SJSA1 (cell line): Measurements from ENCODE around the gene SLC1A7. TPM values are rescaled to one million over a fixed set of nuclear protein-coding genes. Genes with fewer than 3 reads are reported as not detected.
"Not testable (repeated sequence)": the region's sequence is repeated elsewhere in the genome, so short reads cannot be mapped to it uniquely, and the experiment has no call there.

Source experiments
- DNase-seq, 2 experiments: peaks; one replicate each; pipeline ENCODE4 v3.0.0-alpha.2; 2015 to 2020; ENCODE audit warnings: low spot score in 2 of 2, low read depth in 1 of 2
- H3K27ac ChIP-seq: fragments of 250-450 bp; sonication (Bioruptor Pico); 2 replicates; pipeline ENCODE4 v1.5.1; 2020; ENCODE audit warnings: mild to moderate bottlenecking, moderate library complexity
- H3K27me3 ChIP-seq: fragments of 250-450 bp; sonication (Bioruptor Pico); replicated peaks from 2 replicates; pipeline ENCODE4 v1.5.1; 2020; ENCODE audit warnings: mild to moderate bottlenecking, moderate library complexity
- H3K36me3 ChIP-seq: fragments of 250-450 bp; sonication (Bioruptor Pico); 2 replicates; pipeline ENCODE4 v1.5.1; 2020; ENCODE audit warnings: mild to moderate bottlenecking
- H3K4me1 ChIP-seq: fragments of 250-450 bp; sonication (Bioruptor Pico); replicated peaks from 2 replicates; pipeline ENCODE4 v1.6.1; 2021; ENCODE audit warnings: mild to moderate bottlenecking
- H3K4me3 ChIP-seq: fragments of 250-450 bp; sonication (Bioruptor Pico); 2 replicates; pipeline ENCODE4 v1.5.1; 2020; ENCODE audit warnings: mild to moderate bottlenecking
- H3K9me3 ChIP-seq: fragments of 250-450 bp; sonication (Bioruptor Pico); replicated peaks from 2 replicates; pipeline ENCODE4 v1.5.1; 2020; ENCODE audit warnings: mild to moderate bottlenecking
- total RNA-seq: library from RNA; depleted of rRNA; stranded (reverse); fragments of >200 nt; shearing (Covaris generic); gene quantifications from 2 replicates; pipeline ENCODE4 v1.2.3, GENCODE V29; 2014; rRNA removed

Gene SLC1A7
- 4.5 and 12.1 TPM in 2 replicates for total RNA-seq

DNA sequence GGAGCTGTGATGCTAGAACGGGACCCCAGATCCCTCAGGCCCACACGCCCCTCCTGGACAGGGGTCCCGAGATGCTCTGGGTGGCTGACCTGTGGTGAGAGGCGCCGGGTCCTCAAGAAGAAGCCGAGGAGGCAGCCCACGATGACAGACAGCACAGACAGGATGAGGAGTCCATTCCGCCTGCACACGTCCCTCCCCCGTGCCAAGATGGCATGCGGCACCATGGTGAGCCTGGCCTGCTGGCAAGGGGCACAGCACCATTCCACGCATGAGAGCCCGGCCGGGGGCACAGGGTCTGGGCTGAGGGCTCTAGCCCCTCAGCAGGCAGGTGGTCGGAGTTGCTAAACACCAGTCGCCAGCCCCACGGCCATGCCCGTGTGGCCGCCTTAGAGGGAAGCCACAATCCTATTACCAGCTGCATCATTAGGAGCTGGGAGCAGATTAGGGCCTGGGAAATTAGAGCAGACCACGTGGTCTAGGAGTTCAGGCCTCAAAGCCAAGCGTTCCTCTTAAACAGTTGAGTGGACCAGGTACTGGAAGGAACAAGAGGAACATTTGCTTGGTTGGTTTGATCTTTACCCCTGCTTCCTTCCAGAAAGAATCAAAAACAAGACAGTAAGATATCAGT is at the start of gene SLC1A7:
SLC1A7 (minus strand) TSS at position 413 of the 628 bp plus-strand sequence; CDS start at position 224, 189 bp downstream.
- no peaks in the 10 kb centered on the region for H3K36me3 ChIP-seq
- no peaks in the 10 kb centered on the region for H3K27me3 ChIP-seq
- no peak for DNase-seq
- H3K4me3 ChIP-seq: no peak within 1 kb of the TSS
- peaks cover 7% of the 10 kb centered on the region for H3K9me3 ChIP-seq
- H3K4me1 ChIP-seq: peaks cover 46% of the 10 kb centered on the region
- H3K27ac ChIP-seq: no peak within 1 kb of the TSS

DNA sequence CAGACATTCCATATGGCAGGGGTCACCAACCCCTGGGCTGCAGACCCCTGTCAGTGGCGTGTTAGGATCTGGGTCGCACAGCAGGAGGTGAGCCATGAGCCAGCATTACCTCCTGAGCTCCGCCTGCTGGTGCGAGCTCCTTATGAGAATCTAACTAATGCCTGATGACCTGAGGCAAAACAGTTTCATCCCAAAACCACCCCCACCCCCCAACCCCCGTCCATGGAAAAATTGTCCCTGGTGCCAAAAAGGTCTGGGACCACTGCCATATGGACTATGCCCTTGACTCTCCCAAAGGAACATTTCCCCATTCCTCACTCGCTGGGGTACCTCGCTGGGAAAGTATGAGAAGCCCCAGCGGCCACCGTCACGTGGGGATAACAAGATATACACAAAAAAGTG is 47.8 kb upstream of the SLC1A7 start:
- Histone ChIP-seq H3K27ac (no peak overlapping the region), H3K36me3 (no peaks in the 10 kb centered on the region), H3K4me3 (no peak overlapping the region), H3K4me1 (peaks cover 13% of the 10 kb centered on the region), H3K27me3 (no peaks in the 10 kb centered on the region), H3K9me3 (no peaks in the 10 kb centered on the region)
- no peak for DNase-seq

DNA sequence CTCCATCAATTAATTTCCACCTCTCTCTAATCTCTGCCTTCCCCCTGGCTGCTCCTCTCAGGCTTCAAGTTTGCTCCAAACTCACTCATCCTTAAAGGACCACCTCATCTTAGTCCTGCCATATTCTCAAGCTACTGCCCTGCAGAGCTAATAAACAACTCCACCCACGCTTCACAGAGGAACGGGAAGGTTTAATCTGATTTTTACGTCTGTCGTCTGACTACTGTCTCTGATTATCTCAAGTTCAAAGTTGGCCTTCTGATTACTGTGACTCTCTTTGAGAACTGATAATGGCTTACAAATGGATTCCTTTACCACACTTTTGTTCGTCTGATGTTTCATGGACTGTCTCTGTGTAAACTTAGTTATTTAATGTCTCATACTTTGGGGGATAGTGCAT is 46.6 kb upstream of the SLC1A7 start:
- H3K4me1 ChIP-seq: peaks cover 14% of the 10 kb centered on the region
- no peak overlapping the region for H3K27ac ChIP-seq
- no peak for DNase-seq
- no peaks in the 10 kb centered on the region for H3K9me3 ChIP-seq
- no peaks in the 10 kb centered on the region for H3K36me3 ChIP-seq
- no peaks in the 10 kb centered on the region for H3K27me3 ChIP-seq
- no peak overlapping the region for H3K4me3 ChIP-seq

DNA sequence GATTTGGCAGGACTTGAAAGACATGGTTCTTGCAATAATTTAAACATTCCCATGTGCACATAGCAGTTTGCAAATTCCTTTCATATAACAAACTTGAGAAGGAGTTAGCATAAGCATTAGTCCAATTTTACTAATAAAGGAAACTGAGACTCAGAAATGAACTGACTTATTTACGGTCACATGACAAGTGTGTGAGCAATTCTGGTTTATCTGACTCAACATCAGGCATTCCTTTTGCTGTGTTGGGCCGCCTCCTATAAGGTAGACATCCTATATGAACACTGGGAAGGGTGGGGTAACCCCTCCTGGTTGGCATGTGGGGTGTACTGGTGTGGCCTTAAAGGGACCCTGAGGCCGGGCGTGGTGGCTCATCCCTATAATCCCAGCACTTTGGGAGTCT is 45.7 kb upstream of the SLC1A7 start:
- Histone ChIP-seq H3K9me3 (no peaks in the 10 kb centered on the region), H3K27me3 (no peaks in the 10 kb centered on the region), H3K27ac (no peak overlapping the region), H3K36me3 (no peaks in the 10 kb centered on the region), H3K4me1 (peaks cover 14% of the 10 kb centered on the region), H3K4me3 (no peak overlapping the region)
- DNase-seq: no peak

DNA sequence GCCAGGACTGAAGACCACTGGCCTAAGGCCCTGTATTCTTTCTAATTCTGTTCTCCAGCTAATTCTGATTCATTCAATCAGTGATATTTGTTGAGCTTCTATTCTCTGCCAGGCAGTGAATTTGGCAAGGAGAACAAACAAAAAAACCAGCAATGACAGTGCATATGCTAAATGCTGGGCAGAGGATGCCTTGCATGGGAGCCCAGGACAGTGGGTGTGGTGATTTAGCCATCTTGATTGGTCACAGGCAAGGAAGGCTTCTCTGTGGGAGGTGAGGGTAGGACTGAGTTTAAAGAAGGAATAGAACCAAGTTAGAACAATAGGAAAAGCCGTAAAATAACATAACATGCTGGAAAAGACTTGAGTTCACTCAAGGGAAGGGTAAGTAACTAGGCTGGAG is 45.0 kb upstream of the SLC1A7 start:
- Histone ChIP-seq H3K27me3 (no peaks in the 10 kb centered on the region), H3K4me3 (no peak overlapping the region), H3K4me1 (peaks cover 15% of the 10 kb centered on the region), H3K9me3 (no peaks in the 10 kb centered on the region), H3K36me3 (no peaks in the 10 kb centered on the region), H3K27ac (no peak overlapping the region)
- DNase-seq: no peak

DNA sequence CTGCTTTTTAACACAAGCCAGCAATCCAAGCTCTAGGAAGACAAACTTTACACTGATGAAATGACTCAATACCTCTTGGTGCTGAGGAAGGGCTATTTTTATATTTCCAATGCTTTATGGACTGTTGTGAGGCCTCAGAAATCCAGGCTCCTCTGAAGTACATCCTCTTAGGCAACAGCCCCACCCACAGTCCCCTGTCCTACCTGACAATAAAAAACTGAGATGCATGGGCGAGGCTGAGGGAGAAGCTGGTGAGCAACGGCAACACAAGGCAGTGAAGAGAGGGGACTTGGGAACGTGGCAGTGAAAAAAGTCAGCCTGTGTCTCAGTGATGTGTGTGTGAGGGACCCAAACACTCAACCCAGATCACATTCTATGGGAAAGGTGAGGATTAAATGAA is 44.1 kb upstream of the SLC1A7 start:
- Histone ChIP-seq H3K27me3 (no peaks in the 10 kb centered on the region), H3K36me3 (no peaks in the 10 kb centered on the region), H3K9me3 (no peaks in the 10 kb centered on the region), H3K4me3 (no peak overlapping the region), H3K27ac (no peak overlapping the region), H3K4me1 (peaks cover 23% of the 10 kb centered on the region)
- DNase-seq: no peak

DNA sequence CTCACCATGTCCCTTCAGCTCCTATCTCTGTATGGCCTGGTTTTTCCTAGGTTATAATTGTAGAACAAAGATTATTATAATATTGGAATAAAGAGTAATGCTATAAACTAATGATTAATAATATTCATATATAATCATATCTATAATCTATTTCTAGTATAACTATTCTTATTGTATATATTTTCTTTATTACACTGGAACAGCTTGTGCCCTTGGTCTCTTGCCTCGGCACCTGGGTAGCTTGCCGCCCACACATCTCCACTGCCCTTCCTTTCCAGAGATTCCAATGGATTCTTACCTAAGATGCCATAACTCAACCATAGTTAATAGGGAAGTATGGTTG is 43.5 kb upstream of the SLC1A7 start:
- not testable (repeated sequence) for DNase-seq, H3K27me3 ChIP-seq, H3K27ac ChIP-seq, H3K36me3 ChIP-seq, H3K9me3 ChIP-seq, H3K4me3 ChIP-seq
- peaks cover 23% of the 10 kb centered on the region for H3K4me1 ChIP-seq

DNA sequence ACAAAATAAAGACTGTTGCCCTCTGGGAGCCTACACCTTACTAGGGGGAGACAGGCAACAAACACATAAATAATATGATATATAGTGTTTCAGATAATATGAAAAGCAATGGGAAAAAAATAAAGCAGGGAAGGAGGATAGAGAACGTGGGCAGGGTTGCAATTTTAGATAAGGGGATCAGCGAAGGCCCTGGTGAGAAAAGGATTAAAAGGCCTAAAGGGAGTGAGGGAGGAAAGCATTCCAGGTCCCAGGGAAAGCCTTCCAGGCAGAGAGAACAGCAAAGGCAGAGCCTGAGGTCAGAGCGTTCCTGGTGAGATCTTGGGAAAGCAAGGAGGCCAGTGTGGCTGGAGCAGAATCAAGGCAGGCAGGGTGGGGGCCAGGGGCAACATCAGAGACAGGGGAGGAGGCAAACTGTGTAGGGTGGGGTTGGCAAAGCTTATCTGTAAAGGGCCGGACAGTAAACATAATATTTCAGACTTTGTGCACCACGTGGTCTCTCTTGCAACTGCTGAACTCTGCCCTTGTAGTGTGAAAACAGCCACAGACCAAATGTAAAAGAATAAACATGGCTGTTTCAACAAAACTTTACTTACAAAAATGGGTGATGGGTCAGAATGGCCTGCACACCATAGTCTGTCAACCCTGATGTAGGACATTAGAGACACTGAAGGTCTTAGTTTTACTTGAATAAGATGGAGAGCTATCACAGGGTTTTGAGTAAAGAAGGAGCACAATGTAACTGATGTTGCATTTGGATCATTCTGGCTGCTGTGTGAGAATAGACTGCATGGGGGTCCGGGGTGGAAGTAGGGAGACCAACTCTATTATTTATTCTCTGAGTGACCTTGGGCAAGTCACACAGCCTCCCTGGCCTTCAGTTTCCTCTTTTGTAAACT is 40.9 kb upstream of the SLC1A7 start:
- H3K27me3 ChIP-seq: no peaks in the 10 kb centered on the region
- H3K27ac ChIP-seq: no peak overlapping the region
- peaks cover 33% of the 10 kb centered on the region for H3K4me1 ChIP-seq
- H3K36me3 ChIP-seq: no peaks in the 10 kb centered on the region
- H3K9me3 ChIP-seq: no peaks in the 10 kb centered on the region
- DNase-seq: no peak
- H3K4me3 ChIP-seq: no peak overlapping the region

DNA sequence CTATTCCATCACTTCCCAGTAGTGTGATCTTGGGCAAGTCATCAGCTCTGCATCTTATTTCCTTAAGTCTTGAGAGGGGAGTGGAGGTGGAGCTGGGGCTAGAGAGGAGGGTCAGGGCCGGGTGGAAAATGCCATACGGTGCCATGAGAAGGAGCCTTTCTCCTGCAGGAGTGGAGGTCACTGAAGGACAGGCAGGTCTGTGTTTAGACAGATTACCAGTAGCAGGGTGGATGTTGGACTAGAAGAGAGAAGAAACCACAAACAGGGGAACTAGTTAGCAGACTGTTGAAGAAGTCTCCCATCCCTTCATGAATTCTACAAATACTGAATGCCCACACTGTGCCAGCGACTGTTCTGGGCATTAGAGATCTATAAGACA is 40.3 kb upstream of the SLC1A7 start:
- H3K27ac ChIP-seq: no peak overlapping the region
- no peak for DNase-seq
- H3K36me3 ChIP-seq: no peaks in the 10 kb centered on the region
- no peaks in the 10 kb centered on the region for H3K9me3 ChIP-seq
- H3K27me3 ChIP-seq: no peaks in the 10 kb centered on the region
- peaks cover 29% of the 10 kb centered on the region for H3K4me1 ChIP-seq
- no peak overlapping the region for H3K4me3 ChIP-seq

DNA sequence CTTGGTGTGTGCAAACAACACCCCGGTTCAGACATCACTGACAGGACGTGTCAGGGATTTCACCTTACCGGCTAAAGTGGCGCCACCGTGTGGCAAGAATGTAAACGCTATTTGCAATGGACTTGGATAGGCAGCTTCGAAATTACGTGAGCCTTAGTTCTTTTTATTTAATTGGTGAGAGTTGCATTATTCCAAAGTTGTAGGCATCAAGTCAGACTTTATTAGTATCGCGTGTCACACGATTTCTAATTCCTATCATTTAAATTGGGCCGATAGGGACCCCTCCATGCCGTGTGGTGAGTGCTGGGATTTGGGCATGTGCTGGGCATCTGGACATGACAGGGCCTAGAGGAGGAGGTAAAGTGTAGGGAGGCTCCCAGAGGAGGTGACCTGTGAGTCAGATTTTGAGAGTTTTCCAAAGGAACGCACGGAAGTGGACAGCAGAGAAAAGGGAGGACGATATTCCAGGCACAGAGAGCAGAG is 39.7 kb upstream of the SLC1A7 start:
- H3K27me3 ChIP-seq: no peaks in the 10 kb centered on the region

DNA sequence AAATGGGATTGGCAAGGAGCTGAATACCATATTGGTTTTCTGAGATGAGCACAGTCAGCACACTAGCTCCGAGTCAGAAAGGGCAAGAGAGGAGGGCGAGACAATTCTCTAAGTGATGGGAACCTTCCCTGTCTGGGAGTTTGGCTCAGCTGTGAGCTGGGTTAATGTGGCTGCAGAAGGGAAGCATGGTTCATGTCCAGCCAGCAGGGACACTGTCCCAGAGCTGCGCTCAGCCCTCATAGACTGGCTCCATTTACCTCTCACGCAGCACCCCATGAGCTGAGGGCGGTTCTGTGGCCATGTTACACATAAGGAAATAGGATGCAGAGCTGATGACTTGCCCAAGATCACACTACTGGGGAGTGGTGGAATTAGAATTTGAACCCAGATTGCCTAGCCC is 38.5 kb upstream of the SLC1A7 start:
- DNase-seq: no peak
- Histone ChIP-seq H3K27me3 (no peaks in the 10 kb centered on the region), H3K4me3 (no peak overlapping the region), H3K27ac (no peak overlapping the region), H3K4me1 (peaks cover 39% of the 10 kb centered on the region), H3K9me3 (no peaks in the 10 kb centered on the region), H3K36me3 (no peaks in the 10 kb centered on the region)

More for the DNA sequence above, 39.7 kb upstream of the SLC1A7 start:
- Histone ChIP-seq H3K9me3 (no peaks in the 10 kb centered on the region), H3K4me1 (peaks cover 27% of the 10 kb centered on the region), H3K27ac (no peak overlapping the region), H3K36me3 (no peaks in the 10 kb centered on the region), H3K4me3 (no peak overlapping the region)
- peak; percentile 67 to 85 for DNase-seq

DNA sequence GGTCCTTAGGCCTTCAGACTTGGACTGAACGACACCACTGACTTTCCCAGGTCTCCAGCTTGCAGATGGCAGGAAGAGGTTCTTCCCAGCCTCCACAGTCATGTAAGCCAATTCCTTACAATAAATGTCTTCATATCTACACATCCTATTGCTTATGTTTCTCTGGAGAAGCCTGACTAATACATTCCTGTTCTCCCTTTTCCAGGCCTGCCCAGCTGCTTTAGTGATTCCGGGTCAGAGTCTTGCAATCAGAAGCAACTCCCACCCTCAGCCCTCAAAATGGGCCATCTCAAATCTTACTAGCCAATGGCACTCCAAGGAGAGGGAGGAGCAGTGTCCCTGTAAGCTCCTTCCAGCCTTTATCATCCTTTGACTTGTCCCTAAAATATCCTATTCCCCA is 37.8 kb upstream of the SLC1A7 start:
- H3K27me3 ChIP-seq: no peaks in the 10 kb centered on the region
- no peaks in the 10 kb centered on the region for H3K36me3 ChIP-seq
- no peak for DNase-seq
- no peak overlapping the region for H3K4me3 ChIP-seq
- peaks cover 42% of the 10 kb centered on the region for H3K4me1 ChIP-seq
- H3K9me3 ChIP-seq: no peaks in the 10 kb centered on the region
- H3K27ac ChIP-seq: no peak overlapping the region

DNA sequence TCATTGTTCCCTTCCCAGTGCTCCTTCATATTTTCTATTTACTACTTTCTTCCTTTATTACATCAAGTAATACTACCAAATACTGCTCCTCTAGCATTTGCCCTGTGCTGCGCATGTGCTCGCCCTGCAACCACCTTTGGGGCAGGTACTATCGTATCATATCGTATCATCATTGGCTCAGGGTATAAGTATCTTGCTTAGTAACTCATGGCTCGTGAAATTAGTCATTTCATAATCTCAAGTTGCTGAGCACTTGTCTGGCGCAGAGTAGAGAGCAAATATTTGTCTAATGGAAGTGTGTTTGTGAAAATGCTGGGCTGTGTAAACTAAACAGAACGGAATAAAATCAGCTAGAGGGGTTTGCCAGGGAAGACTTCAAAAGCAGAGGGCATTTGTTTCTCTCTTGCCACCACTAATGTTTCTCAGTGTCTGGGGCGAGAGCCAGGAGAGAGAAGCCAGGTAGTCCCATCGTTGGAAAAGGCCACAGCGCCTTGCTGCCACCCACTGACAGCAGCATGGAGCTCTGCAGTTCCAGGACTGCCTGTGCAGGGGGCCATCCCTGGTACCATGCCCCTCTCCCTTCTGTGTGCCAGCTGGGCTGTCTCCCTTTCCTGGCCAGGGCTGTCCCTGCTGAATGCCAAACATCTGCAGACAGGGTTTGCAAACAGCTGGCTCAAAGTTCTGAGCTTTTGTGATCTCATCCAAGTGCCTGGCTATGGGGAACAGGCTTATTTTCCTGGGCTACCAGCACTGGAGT is 34.2 kb upstream of the SLC1A7 start:
- Histone ChIP-seq H3K27me3 (no peaks in the 10 kb centered on the region), H3K27ac (no peak overlapping the region), H3K9me3 (no peaks in the 10 kb centered on the region), H3K36me3 (no peaks in the 10 kb centered on the region), H3K4me3 (no peak overlapping the region), H3K4me1 (peaks cover 51% of the 10 kb centered on the region)
- DNase-seq: peak; percentile 37 to 52
